Esophagus squamous epithelium (tissue), 5 donors: ENCODE results near the gene STEAP1. TPM values are rescaled to one million over a fixed set of nuclear protein-coding genes. Genes with fewer than 3 reads are reported as not detected.
A peak's percentile ranks its signal among the peaks of the same experiment; 100 is the strongest.

ENCODE experiments used
- DNase-seq: peaks from one replicate; lab custom pipeline; 2025; lab: John Stamatoyannopoulos, UW
- H3K27ac ChIP-seq, 4 donors: fragments of 200-600 bp; sonication (generic); one replicate each; pipeline ENCODE4 v1.5.1; 2016 to 2019; ENCODE audit warnings: mild to moderate bottlenecking in 1 of 4
- H3K27me3 ChIP-seq, 4 donors: fragments of 200-600 bp; sonication (generic); 1 replicate in 3 of 4; 2 replicates in 1 of 4; pipeline versions ENCODE4 v1.5.1 to v1.6.0; 2017 to 2021; ENCODE audit warnings: antibody characterized with exemption in 1 of 4
- H3K36me3 ChIP-seq, 3 donors: fragments of 200-600 bp; sonication (generic); one replicate each; pipeline ENCODE4 v1.5.1; 2016 to 2019
- H3K4me1 ChIP-seq, 3 donors: fragments of 200-600 bp; sonication (generic); one replicate each; pipeline ENCODE4 v1.5.1; 2017 to 2019
- H3K4me3 ChIP-seq, 4 donors: fragments of 200-600 bp; sonication (generic); 1 replicate in 3 of 4; 2 replicates in 1 of 4; pipeline ENCODE4 v1.5.1; 2016 to 2019; ENCODE audit warnings: mild to moderate bottlenecking in 2 of 4, moderate library complexity in 1 of 4
- H3K9me3 ChIP-seq, 3 donors: fragments of 200-600 bp; sonication (generic); one replicate each; pipeline ENCODE4 v1.5.1; 2016 to 2019
- POLR2A ChIP-seq, 4 donors: fragments of 450-650 bp; IDR thresholded peaks; one replicate each; pipeline ENCODE4 v1.6.1; 2017; ENCODE audit warnings: antibody characterized with exemption in 4 of 4, mild to moderate bottlenecking in 4 of 4, moderate library complexity in 3 of 4
- WGBS, 2 donors: methylation state at CpG; one replicate each; pipeline ENCODE4 v1.1.5; 2018; 5-methylcytosine and 5-hydroxymethylcytosine counted together
- intact Hi-C: fragments of 100-400 bp; cut with DNase I; formaldehyde crosslinking; loops from one replicate; pipeline ENCODE4 v1.15.0; 2022
- total RNA-seq, 4 donors: library from RNA; depleted of rRNA; stranded (reverse); fragments of >200 nt; gene quantifications; one replicate each; pipeline ENCODE4 v1.1.0, GENCODE V29; 2016
- TF ChIP-seq, protein P1 (sequence below), 6 experiments: fragments of 450-650 bp in 4 of 6; fragments of 200-600 bp in 2 of 6; sonication (generic) in 2 of 6; IDR thresholded peaks; one replicate each; pipeline ENCODE4 v1.5.1; 2016 to 2019; ENCODE audit warnings: antibody characterized with exemption in 6 of 6, mild to moderate bottlenecking in 4 of 6, moderate library complexity in 4 of 6
- donor health status: DM: yes; HTN: yes; CAD: no.

Gene STEAP1
- total RNA-seq, 4 donors from 2014 or later: 15.6 to 28.1 (median 21.7) TPM

DNA sequence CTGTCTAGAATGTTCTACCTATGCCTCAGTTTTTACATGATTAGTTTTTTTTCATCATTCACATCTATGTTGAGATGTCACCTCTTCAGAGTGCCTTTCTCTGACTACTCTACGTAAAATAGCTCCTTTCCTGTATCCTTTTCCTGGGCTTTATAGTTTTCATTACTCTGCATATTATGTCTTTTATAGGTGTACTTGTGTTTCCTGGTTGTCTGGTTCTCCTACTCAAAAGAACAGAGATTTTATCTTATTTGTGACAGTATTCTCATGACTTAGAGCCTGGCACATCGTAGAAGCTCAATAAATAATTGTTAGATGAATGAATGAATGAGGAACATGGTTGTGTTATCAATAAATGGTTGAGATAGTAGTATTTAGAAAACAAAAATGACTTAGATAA is 17.9 kb downstream of the STEAP1 start:
- no peak overlapping the region for H3K4me3 ChIP-seq
- WGBS, 2 donors: 75 to 79% methylated on average over 2 of the region's 2 CpGs
- DNase-seq: no peak

DNA sequence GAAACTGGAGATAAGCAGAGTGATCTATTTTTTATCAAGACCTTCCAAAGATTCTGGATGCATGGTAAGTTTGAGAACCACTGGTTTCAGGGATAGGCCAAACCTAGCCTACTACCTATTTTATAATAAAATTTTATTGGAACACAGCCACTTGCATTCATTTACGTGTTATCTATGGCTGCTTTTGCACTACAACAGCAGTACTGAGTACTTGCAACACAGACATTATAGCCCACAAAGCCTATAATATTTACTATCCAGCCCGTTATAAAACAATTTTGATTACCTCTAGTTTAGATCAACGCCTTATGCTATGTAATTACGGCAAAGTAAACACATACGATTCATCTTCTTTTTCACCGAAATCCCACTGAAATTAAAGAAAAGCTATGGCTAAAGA is 18.4 kb downstream of the STEAP1 start:
- Histone ChIP-seq H3K27ac (no peak overlapping the region), H3K36me3 (no peaks in the 10 kb centered on the region), H3K4me1 (peaks cover 0 to 7% (median 0%) of the 10 kb centered on the region in 3 donors), H3K27me3 (no peaks in the 10 kb centered on the region), H3K4me3 (no peak overlapping the region), H3K9me3 (no peaks in the 10 kb centered on the region)
- intact Hi-C loops: no loop called here
- WGBS, 2 donors: 81 to 93% methylated on average over 6 of the region's 6 CpGs
- no peak for TF ChIP-seq POLR2A (IDR thresholded peaks at IDR 0.05)
- TF ChIP-seq, protein P1, sequence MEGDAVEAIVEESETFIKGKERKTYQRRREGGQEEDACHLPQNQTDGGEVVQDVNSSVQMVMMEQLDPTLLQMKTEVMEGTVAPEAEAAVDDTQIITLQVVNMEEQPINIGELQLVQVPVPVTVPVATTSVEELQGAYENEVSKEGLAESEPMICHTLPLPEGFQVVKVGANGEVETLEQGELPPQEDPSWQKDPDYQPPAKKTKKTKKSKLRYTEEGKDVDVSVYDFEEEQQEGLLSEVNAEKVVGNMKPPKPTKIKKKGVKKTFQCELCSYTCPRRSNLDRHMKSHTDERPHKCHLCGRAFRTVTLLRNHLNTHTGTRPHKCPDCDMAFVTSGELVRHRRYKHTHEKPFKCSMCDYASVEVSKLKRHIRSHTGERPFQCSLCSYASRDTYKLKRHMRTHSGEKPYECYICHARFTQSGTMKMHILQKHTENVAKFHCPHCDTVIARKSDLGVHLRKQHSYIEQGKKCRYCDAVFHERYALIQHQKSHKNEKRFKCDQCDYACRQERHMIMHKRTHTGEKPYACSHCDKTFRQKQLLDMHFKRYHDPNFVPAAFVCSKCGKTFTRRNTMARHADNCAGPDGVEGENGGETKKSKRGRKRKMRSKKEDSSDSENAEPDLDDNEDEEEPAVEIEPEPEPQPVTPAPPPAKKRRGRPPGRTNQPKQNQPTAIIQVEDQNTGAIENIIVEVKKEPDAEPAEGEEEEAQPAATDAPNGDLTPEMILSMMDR (IDR thresholded peaks at IDR 0.05): no peak
- DNase-seq: no peak

More for the DNA sequence above, 17.9 kb downstream of the STEAP1 start:
- Histone ChIP-seq H3K27ac (no peak overlapping the region), H3K36me3 (no peaks in the 10 kb centered on the region), H3K27me3 (no peaks in the 10 kb centered on the region), H3K4me1 (peaks cover 0 to 7% (median 0%) of the 10 kb centered on the region in 3 donors), H3K9me3 (no peaks in the 10 kb centered on the region)
- TF ChIP-seq, protein P1 (IDR thresholded peaks at IDR 0.05): no peak
- no peak for TF ChIP-seq POLR2A (IDR thresholded peaks at IDR 0.05)
- intact Hi-C loops: no loop called here

DNA sequence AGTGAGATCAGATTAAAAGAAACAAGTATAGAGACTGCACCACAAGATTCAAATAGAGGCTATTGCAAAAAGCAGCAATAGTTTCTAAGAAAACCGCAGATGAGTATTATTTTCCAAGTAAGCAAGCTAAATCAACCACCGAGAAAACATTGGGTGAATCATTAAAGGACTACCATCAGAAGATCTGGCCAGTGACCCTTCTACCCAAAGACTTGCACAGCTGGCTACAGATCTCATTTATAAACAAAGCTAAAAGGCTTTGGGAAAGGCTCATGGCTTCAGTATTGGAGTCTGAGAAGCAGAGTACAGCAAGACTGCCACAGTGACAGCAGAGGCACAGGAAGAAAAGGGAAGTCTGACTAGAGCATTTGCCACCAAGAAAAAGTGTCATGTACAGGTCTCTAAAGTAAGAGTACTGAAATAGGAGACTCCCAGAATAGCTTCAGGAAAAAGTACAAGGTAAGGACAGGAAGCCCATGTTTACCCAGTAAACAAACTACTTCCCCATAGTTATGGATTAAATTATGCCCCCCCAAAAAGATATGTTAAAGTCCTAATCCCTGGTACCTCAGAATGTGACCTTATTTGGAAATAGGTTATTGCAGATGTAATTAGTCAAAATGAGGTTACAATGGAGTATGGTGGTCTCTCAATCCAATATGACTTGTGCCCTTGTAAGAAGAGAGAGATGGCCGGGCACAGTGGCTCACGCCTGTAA is 19.0 kb downstream of the STEAP1 start:
- H3K27me3 ChIP-seq: no peaks in the 10 kb centered on the region
- peak overlapping the region in 1 of 4 donors; percentile 19 for H3K27ac ChIP-seq
- H3K4me1 ChIP-seq: peaks cover 0 to 9% (median 0%) of the 10 kb centered on the region in 3 donors
- H3K9me3 ChIP-seq: no peaks in the 10 kb centered on the region
- DNase-seq: no peak
- TF ChIP-seq POLR2A (IDR thresholded peaks at IDR 0.05): no peak
- TF ChIP-seq, protein P1 (IDR thresholded peaks at IDR 0.05): no peak
- 63 to 83% methylated on average over 4 of the region's 4 CpGs for WGBS, 2 donors
- H3K4me3 ChIP-seq: no peak overlapping the region
- H3K36me3 ChIP-seq: no peaks in the 10 kb centered on the region
- intact Hi-C loops: no loop called here

DNA sequence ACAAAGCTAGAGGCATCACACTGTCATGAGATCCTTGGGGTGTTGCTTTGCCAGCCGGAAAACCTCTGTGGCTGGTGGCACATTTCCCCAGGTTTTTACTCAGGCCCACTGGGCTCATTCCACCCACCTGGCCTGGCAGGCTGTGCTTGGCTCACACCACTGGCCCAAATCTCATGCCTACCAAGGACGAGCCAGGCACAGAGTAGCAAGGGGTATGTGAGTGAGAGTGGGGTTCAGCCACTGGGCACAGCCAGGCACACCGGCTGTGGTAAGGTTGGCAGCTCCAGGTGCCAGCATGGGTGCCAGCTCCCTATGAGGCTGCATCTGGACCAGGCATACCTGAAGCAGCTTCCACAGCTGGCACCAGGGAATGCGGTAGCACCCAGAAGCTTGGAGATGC is 21.4 kb downstream of the STEAP1 start:
- Histone ChIP-seq H3K36me3 (no peaks in the 10 kb centered on the region), H3K27me3 (no peaks in the 10 kb centered on the region), H3K9me3 (no peaks in the 10 kb centered on the region), H3K4me3 (no peak overlapping the region), H3K4me1 (peaks cover 0 to 33% (median 3%) of the 10 kb centered on the region in 3 donors), H3K27ac (no peak overlapping the region)
- intact Hi-C loops: no loop called here
- no peak for DNase-seq
- TF ChIP-seq, protein P1 (IDR thresholded peaks at IDR 0.05): no peak
- TF ChIP-seq POLR2A (IDR thresholded peaks at IDR 0.05): no peak
- 92% methylated on average over 1 to 2 of the region's 4 CpGs for WGBS, 2 donors

DNA sequence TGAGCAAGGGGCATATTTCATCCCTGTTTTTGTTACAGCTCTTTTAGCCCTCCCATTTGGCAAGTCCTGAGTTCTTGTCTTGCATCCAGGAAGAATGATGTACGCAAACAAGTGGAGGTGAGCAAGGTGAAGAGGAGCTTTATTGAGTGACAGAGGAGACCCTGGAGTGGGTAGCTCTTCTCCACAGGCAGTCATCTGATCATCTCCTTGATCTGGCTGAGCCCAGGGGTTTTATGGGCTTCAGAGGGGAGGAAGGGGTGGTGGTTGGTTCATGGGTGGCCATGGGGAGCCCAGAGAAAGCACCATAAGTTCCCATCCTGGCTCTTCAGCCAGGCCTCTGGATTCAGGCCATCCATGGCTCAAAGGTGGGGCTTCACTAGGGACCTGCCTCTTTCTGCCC is 21.9 kb downstream of the STEAP1 start:
- Histone ChIP-seq H3K4me3 (no peak overlapping the region), H3K4me1 (peaks cover 0 to 38% (median 3%) of the 10 kb centered on the region in 3 donors), H3K27ac (no peak overlapping the region), H3K36me3 (no peaks in the 10 kb centered on the region), H3K9me3 (no peaks in the 10 kb centered on the region), H3K27me3 (no peaks in the 10 kb centered on the region)
- intact Hi-C loops: no loop called here
- TF ChIP-seq, protein P1 (IDR thresholded peaks at IDR 0.05): no peak
- no peak for TF ChIP-seq POLR2A (IDR thresholded peaks at IDR 0.05)
- DNase-seq: no peak
- WGBS, 2 donors: no CpG with 5 or more reads among the region's 1 CpG
